ENCODE results near the gene NCR1.

- TF ChIP-seq CTCF (IDR thresholded peaks at IDR 0.05) (no peak), POLR2A (IDR thresholded peaks at IDR 0.05) (no peak)
These were observed 49.4 kb downstream of the NCR1 start for GRCh38 chr19:54955376-54955775.
